ENCODE results near the gene NEK7. TPM values are rescaled to one million over a fixed set of nuclear protein-coding genes. Genes with fewer than 3 reads are reported as not detected.

NEK7 gene
- polyA plus RNA-seq, 1 donor (not counting 4 experiments of a cell fraction or from before 2014, with no cell fraction given), result 56.8 TPM

DNA sequence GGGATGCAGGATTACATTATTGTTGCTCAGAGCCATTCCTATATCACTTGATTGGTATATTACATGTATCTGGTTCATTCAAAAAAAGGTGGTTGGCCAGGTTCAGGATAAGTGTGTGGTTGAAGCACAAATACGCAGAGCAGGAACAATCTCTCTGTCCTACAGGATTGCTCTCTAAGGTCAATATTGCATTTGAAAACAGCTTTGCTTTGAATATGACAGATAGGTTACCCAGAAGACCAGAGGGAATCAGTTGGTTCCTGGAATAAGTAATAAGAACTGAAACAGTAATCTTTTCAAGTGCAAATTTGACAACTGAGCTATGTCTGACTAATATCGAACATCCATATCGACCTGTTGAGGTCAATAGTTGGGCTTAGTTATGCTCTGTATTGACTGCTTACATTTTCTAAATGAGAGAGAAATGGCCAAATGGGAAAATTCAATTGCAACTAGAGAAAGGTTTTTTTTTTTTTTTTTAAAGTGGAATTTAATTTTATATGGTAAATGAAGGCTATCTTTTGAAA lies 206.9 kb downstream of the NEK7 start:
- H3K79me2 ChIP-seq (ENCODE audit: control insufficient read depth, insufficient read depth, low read length), result no peaks in the 10 kb centered on the region
- H3K4me3 ChIP-seq (ENCODE audit: control insufficient read depth in 2 of 3, extremely low read depth in 1 of 3, insufficient read depth in 2 of 3, low read depth in 1 of 3, low read length in 3 of 3), result no peak overlapping the region
- dilution Hi-C loops (cut with MboI; ENCODE audit: extremely low pct_ligation_motif_present, low sequenced_read_pairs), result no loop called here
- H4K20me1 ChIP-seq (ENCODE audit: control insufficient read depth, extremely low read depth, insufficient read depth, low read length), result no peaks in the 10 kb centered on the region
- H3K4me1 ChIP-seq (ENCODE audit: control insufficient read depth, extremely low read depth, insufficient read depth, low read length), result no peaks in the 10 kb centered on the region
- no peaks in the 10 kb centered on the region for H3K27me3 ChIP-seq (ENCODE audit: control insufficient read depth, extremely low read depth, insufficient read depth, low read length)
- FAIRE-seq, result no peak
- no peak overlapping the region for H3K27ac ChIP-seq (ENCODE audit: control insufficient read depth, insufficient read depth, low read length)
- no peak overlapping the region for H3K9ac ChIP-seq (ENCODE audit: control insufficient read depth, extremely low read depth, insufficient read depth, low read length)
- no peaks in the 10 kb centered on the region for H3K9me1 ChIP-seq (ENCODE audit: control insufficient read depth, extremely low read depth, insufficient read depth, low read length)
- no peak for TF ChIP-seq EZH2 (IDR thresholded peaks at IDR 0.05; ENCODE audit: low read length)
- TF ChIP-seq, protein P1, sequence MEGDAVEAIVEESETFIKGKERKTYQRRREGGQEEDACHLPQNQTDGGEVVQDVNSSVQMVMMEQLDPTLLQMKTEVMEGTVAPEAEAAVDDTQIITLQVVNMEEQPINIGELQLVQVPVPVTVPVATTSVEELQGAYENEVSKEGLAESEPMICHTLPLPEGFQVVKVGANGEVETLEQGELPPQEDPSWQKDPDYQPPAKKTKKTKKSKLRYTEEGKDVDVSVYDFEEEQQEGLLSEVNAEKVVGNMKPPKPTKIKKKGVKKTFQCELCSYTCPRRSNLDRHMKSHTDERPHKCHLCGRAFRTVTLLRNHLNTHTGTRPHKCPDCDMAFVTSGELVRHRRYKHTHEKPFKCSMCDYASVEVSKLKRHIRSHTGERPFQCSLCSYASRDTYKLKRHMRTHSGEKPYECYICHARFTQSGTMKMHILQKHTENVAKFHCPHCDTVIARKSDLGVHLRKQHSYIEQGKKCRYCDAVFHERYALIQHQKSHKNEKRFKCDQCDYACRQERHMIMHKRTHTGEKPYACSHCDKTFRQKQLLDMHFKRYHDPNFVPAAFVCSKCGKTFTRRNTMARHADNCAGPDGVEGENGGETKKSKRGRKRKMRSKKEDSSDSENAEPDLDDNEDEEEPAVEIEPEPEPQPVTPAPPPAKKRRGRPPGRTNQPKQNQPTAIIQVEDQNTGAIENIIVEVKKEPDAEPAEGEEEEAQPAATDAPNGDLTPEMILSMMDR (optimal IDR thresholded peaks at IDR 0.05 in 1 of 3, IDR thresholded peaks at IDR 0.05 in 1 of 3, conservative IDR thresholded peaks at IDR 0.05 in 1 of 3; ENCODE audit: extremely low read depth in 1 of 3, insufficient read depth in 2 of 3, low read length in 3 of 3), result no peak
- no peak for DNase-seq (ENCODE audit: low read depth, low spot score)
- H3K9me3 ChIP-seq (ENCODE audit: control insufficient read depth, low read depth, low read length), result no peaks in the 10 kb centered on the region
- no peaks in the 10 kb centered on the region for H3K36me3 ChIP-seq (ENCODE audit: control insufficient read depth in 2 of 2, extremely low read depth in 1 of 2, insufficient read depth in 2 of 2, low read length in 2 of 2)
- H2AFZ ChIP-seq (ENCODE audit: control insufficient read depth, low read length), result no peak overlapping the region
- H3K4me2 ChIP-seq (ENCODE audit: control insufficient read depth, extremely low read depth, insufficient read depth, low read depth, low read length), result no peak overlapping the region

DNA sequence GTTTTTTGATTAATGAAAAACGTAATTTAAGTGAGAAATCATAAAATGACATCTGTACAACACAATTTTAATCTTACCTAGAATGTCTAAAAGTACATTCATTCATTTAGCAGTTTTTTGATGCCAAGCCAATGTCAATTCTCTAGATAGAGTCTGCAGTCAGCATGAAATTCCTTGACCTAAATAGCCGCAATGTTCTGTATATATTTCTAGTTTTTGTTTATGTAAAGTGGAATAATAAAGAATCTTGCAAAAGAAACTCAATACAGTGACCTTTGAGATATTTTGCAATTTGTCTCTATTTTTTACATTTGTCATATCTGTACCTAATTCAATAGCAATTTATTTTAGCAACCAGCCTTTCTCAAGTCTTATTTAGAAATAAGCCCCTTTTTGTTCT lies 207.7 kb downstream of the NEK7 start:
- H2AFZ ChIP-seq (ENCODE audit: control insufficient read depth, low read length), result no peak overlapping the region
- no peaks in the 10 kb centered on the region for H3K36me3 ChIP-seq (ENCODE audit: control insufficient read depth in 2 of 2, extremely low read depth in 1 of 2, insufficient read depth in 2 of 2, low read length in 2 of 2)
- no peaks in the 10 kb centered on the region for H3K4me1 ChIP-seq (ENCODE audit: control insufficient read depth, extremely low read depth, insufficient read depth, low read length)
- H4K20me1 ChIP-seq (ENCODE audit: control insufficient read depth, extremely low read depth, insufficient read depth, low read length), result no peaks in the 10 kb centered on the region
- H3K9me3 ChIP-seq (ENCODE audit: control insufficient read depth, low read depth, low read length), result no peaks in the 10 kb centered on the region
- H3K4me2 ChIP-seq (ENCODE audit: control insufficient read depth, extremely low read depth, insufficient read depth, low read depth, low read length), result no peak overlapping the region
- FAIRE-seq (no peak), DNase-seq (ENCODE audit: low read depth, low spot score) (no peak)
- no peak overlapping the region for H3K9ac ChIP-seq (ENCODE audit: control insufficient read depth, extremely low read depth, insufficient read depth, low read length)
- H3K27ac ChIP-seq (ENCODE audit: control insufficient read depth, insufficient read depth, low read length), result no peak overlapping the region
- no peak overlapping the region for H3K4me3 ChIP-seq (ENCODE audit: control insufficient read depth in 2 of 3, extremely low read depth in 1 of 3, insufficient read depth in 2 of 3, low read depth in 1 of 3, low read length in 3 of 3)
- no peaks in the 10 kb centered on the region for H3K9me1 ChIP-seq (ENCODE audit: control insufficient read depth, extremely low read depth, insufficient read depth, low read length)
- H3K27me3 ChIP-seq (ENCODE audit: control insufficient read depth, extremely low read depth, insufficient read depth, low read length), result no peaks in the 10 kb centered on the region
- no peak for TF ChIP-seq EZH2 (IDR thresholded peaks at IDR 0.05; ENCODE audit: low read length)
- TF ChIP-seq, protein P1 (optimal IDR thresholded peaks at IDR 0.05 in 1 of 3, IDR thresholded peaks at IDR 0.05 in 1 of 3, conservative IDR thresholded peaks at IDR 0.05 in 1 of 3; ENCODE audit: extremely low read depth in 1 of 3, insufficient read depth in 2 of 3, low read length in 3 of 3), result no peak
- H3K79me2 ChIP-seq (ENCODE audit: control insufficient read depth, insufficient read depth, low read length), result no peaks in the 10 kb centered on the region
- dilution Hi-C loops (cut with MboI; ENCODE audit: extremely low pct_ligation_motif_present, low sequenced_read_pairs), result no loop called here

All from keratinocyte (primary cell).